Upper lobe of right lung (tissue), 1 donor: Measurements from ENCODE around the gene CCDC47. TPM values are rescaled to one million over a fixed set of nuclear protein-coding genes. Genes with fewer than 3 reads are reported as not detected.

ENCODE experiments used
- ATAC-seq: fragments of 200-7000 bp; cut with Tn5 transposase; one replicate; pipeline ENCODE4 v1.9.1; 2020; ENCODE audit warnings: mild to moderate bottlenecking, moderate library complexity
- DNase-seq: peaks from one replicate; pipeline ENCODE4 v3.0.0-alpha.2; 2020
- H3K27ac ChIP-seq: fragments of 200-600 bp; one replicate; pipeline ENCODE4 v1.8.0; 2022
- H3K27me3 ChIP-seq: fragments of 200-600 bp; one replicate; pipeline ENCODE4 v1.8.0; 2022; ENCODE audit warnings: mild to moderate bottlenecking
- H3K36me3 ChIP-seq: fragments of 200-600 bp; one replicate; pipeline ENCODE4 v1.8.0; 2022
- H3K4me1 ChIP-seq: fragments of 200-600 bp; one replicate; pipeline ENCODE4 v1.8.0; 2022
- H3K4me3 ChIP-seq: fragments of 200-600 bp; one replicate; pipeline ENCODE4 v1.8.0; 2022; ENCODE audit warnings: mild to moderate bottlenecking
- H3K9me3 ChIP-seq: fragments of 200-600 bp; one replicate; pipeline ENCODE4 v1.8.0; 2022
- CTCF ChIP-seq: fragments of 200-600 bp; IDR thresholded peaks from one replicate; pipeline ENCODE4 v1.8.0; 2022; ENCODE audit warnings: antibody characterized with exemption
- intact Hi-C: fragments of 100-400 bp; cut with DNase I; formaldehyde crosslinking; loops from one replicate; pipeline ENCODE4 v1.11.0; 2022
- long read RNA-seq: library from polyadenylated mRNA; unstranded; transcript quantifications from one replicate; pipeline ENCODE4 v2.0.0, GENCODE V29; 2021
- total RNA-seq: library from RNA; stranded (reverse); fragmentation: NEBNext Ultra II Directional; extraction: Animal tissue kit (Norgen Biotek cat#: 25700); gene quantifications from one replicate; pipeline ENCODE4 v1.2.1, GENCODE V29; 2021
- donor health status: DM: no; HTN: yes; CAD: no; lungs with severe emphysema.

The CCDC47 gene
- 91.4 TPM for total RNA-seq
- long read RNA-seq, transcript CCDC47-201 (13 exons, 3,466 nt): major isoform, 148 of 166 reads
- long read RNA-seq, partial matches to known transcripts: 9 of 166 reads
- long read RNA-seq, other reads (novel, unspliced or antisense): 8 of 166 reads

DNA sequence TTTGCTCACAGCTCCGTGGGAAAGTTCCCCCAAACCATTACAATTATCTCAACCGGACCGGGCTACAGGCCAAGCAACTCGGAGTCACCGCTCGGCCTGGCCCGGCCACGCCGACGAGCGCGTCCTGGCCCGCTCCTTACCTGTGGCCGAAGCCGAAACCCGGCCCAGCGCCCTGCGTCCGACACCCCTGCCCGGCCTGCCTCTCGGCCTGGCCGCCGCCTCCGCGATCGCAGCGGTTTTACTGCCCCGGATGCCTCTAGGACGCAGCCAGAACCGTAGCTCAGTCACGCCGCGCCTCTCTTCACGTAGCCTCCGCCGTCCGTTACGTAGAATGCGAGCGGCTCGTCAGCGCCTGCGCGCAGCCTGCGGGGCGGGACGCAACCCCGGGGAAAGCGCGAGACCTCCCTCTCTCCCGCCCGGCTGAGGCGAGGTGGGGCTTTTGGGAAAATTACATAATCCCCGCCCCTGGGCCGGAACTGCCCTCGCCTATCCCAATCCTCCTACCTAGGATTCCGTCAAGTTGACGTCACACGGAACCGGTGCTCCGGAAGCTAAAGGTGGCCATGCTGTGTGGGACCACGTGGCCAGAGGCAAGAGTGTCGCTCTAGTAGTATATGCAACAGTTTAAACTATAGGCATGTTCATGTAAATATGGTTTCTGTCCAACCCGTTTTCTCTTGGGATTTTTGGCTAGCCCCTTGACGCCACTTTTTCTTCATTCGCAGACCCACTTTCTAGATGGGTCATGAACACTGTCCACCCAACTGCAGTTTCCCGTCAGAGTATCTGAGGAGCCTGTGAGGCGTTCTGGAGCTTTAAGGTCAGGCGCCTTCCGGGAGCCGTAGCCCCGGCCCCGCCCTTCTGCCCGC is at the start of gene CCDC47:
TSS of gene CCDC47 (minus strand) at position 326 of the 869 bp plus-strand sequence. CDS start 7,422 bp downstream, outside the sequence.
- Histone ChIP-seq H3K4me3 (peak within 1 kb of the TSS; percentile 87), H3K9me3 (no peaks in the 10 kb centered on the region), H3K27me3 (no peaks in the 10 kb centered on the region), H3K4me1 (peaks cover 38% of the 10 kb centered on the region), H3K36me3 (peaks cover 23% of the 10 kb centered on the region), H3K27ac (peak within 1 kb of the TSS; percentile 98)
- TF ChIP-seq CTCF: no peak
- intact Hi-C loops: no loop called here
- DNase-seq: peak; percentile 99
- peak; percentile 93 for ATAC-seq

DNA sequence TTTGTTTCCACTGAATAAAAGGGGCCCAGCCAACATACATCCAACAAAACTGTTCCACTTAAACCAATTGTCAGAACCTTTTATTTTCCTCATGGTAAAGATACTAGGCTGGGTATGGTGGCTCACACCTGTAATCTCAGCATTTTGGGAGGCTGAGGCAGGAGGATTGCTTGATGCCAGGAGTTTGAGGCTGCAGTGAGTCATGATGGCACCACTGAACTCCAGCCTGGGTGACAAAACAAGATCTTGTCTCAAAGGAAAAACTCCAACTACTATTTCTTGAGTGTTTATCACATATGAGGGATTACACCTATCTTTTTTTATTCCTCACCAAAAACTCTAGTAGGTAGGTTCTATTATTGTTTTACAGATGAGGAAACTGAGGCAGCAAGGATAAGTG is 49.1 kb upstream of the CCDC47 start:
- intact Hi-C loops: no loop called here
- peaks cover 82% of the 10 kb centered on the region for H3K36me3 ChIP-seq
- H3K27ac ChIP-seq: no peak overlapping the region
- H3K4me3 ChIP-seq: no peak overlapping the region
- no peaks in the 10 kb centered on the region for H3K9me3 ChIP-seq
- DNase-seq (no peak), ATAC-seq (no peak)
- no peaks in the 10 kb centered on the region for H3K27me3 ChIP-seq
- peaks cover 11% of the 10 kb centered on the region for H3K4me1 ChIP-seq
- TF ChIP-seq CTCF: no peak

DNA sequence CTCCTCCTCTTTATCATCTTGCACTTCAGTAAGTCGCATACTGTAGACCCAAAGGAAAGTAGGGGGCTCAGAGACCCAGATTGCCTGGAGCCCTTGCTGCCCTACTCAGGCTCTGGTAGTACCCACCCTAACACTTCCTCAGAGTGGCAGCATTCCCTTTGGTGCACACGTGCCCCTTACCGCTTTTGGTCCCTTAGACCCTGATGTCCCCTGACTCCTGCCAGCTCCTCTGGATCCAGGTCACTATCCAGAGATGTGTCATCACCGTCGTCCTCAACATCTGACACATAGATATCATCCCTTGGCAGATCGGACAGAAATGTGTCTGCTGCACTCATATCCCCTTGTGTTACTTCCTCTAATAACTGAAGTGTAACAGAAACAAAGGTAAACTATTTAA is 48.4 kb upstream of the CCDC47 start:
- Histone ChIP-seq H3K36me3 (peaks cover 90% of the 10 kb centered on the region), H3K27me3 (no peaks in the 10 kb centered on the region)
- no peak for DNase-seq

DNA sequence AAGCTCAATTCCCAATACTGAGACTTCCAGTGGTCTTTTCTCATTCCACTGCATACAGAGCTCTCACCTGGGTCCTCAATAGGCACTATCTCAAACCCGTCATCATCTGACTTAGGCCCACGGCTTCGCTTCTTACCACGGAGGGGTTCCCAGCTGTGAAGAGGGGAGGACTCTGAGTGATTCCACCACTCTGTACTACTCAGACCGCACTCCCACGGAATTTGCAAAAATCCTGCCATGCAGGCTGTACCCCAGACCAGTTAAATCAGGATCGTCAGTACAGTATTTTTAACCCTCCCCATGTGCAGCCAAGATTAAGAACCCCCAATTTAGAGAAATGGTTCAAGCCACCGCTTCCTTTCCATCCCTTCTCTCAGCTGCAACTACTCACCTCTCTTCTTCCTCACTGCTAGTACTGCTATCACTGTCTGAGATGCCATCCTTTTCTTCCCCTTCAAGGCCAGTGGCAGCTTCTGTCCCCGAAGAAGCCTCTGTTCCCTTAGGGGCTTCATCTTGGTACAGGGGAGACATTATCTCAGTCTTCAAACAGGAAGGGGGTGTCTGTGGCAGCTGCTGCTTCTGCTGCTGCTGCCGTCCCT is 47.7 kb upstream of the CCDC47 start:
- no peak overlapping the region for H3K27ac ChIP-seq
- intact Hi-C loops: no loop called here

More for the DNA sequence above, 48.4 kb upstream of the CCDC47 start:
- no peak for TF ChIP-seq CTCF
- H3K27ac ChIP-seq: no peak overlapping the region
- ATAC-seq: no peak
- H3K9me3 ChIP-seq: no peaks in the 10 kb centered on the region
- H3K4me3 ChIP-seq: no peak overlapping the region
- intact Hi-C loops: no loop called here
- peaks cover 11% of the 10 kb centered on the region for H3K4me1 ChIP-seq

More for the DNA sequence above, 47.7 kb upstream of the CCDC47 start:
- ATAC-seq (no peak), DNase-seq (no peak)
- Histone ChIP-seq H3K9me3 (no peaks in the 10 kb centered on the region), H3K27me3 (no peaks in the 10 kb centered on the region), H3K4me3 (no peak overlapping the region), H3K36me3 (peaks cover 97% of the 10 kb centered on the region), H3K4me1 (peaks cover 8% of the 10 kb centered on the region)
- no peak for TF ChIP-seq CTCF
